Effector memory CD8-positive, alpha-beta T cell (primary cell): ENCODE measurements around the gene CHD2.
"Not testable (repeated sequence)": the region's sequence is repeated elsewhere in the genome, so short reads cannot be mapped to it uniquely, and the experiment has no call there.

Experiments
- ATAC-seq: fragments of 150-1000 bp; cut with Tn5 transposase; replicated peaks from 2 replicates; pipeline ENCODE4 v1.10.0; 2021; ENCODE audit warnings: mild to moderate bottlenecking, moderate library complexity
- DNase-seq, 3 experiments: peaks; one replicate each; pipeline ENCODE4 v3.0.0; 2021
- H3K27ac Mint-ChIP-seq, 2 donors: one replicate each; pipeline ENCODE4 v1.8.0; 2022; ENCODE audit warnings: mild to moderate bottlenecking in 2 of 2, mixed read lengths in 2 of 2, moderate library complexity in 2 of 2
- H3K27me3 Mint-ChIP-seq, 2 donors: one replicate each; pipeline ENCODE4 v1.8.0; 2022; ENCODE audit warnings: mixed read lengths in 2 of 2
- H3K36me3 Mint-ChIP-seq: one replicate; pipeline ENCODE4 v1.8.0; 2022; ENCODE audit warnings: mild to moderate bottlenecking, moderate library complexity, mixed read lengths; ENCODE audit not compliant: insufficient read depth
- H3K4me1 Mint-ChIP-seq, 2 donors: one replicate each; pipeline ENCODE4 v1.8.0; 2022; ENCODE audit warnings: low read depth in 2 of 2, mixed read lengths in 2 of 2
- H3K4me3 Mint-ChIP-seq, 2 donors: one replicate each; pipeline ENCODE4 v1.8.0; 2022; ENCODE audit warnings: mild to moderate bottlenecking in 2 of 2, mixed read lengths in 2 of 2, moderate library complexity in 2 of 2
- H3K9me3 Mint-ChIP-seq, 2 donors: one replicate each; pipeline ENCODE4 v1.8.0; 2022; ENCODE audit warnings: mixed read lengths in 2 of 2

The CHD2 gene

DNA sequence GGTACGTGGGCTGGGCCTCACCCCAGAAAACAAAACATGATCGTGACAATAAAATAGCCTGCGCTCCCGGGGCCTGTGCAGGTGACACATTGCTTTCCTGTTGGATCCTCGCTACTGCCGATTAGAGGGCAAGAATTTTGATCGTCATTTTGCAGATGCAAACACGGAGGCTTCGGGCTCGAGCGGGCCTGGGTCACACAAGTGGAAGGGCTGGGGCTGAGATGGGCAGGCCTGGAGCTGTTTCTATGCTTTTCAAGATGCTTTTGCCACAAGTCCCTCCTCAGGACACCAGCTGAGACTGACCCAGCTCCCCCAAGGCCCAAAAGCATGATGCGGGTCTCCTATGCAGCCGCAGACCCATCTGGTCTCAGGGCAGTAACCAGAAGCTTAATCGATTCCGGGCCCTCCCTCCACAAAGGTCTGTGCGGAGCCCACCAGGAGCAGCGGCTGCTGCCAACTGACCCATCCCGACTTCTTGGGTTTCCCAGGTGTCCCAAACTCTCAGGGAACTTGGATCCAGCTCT lies 158.8 kb downstream of the CHD2 start:
- Mint-ChIP-seq H3K36me3 (peaks cover 3% of the 10 kb centered on the region), H3K4me3 (no peak overlapping the region), H3K9me3 (no peaks in the 10 kb centered on the region), H3K27me3 (peaks cover 29 to 76% of the 10 kb centered on the region in 2 donors), H3K27ac (no peak overlapping the region), H3K4me1 (peaks cover 2 to 8% of the 10 kb centered on the region in 2 donors)
- ATAC-seq (no peak), DNase-seq (no peak)

DNA sequence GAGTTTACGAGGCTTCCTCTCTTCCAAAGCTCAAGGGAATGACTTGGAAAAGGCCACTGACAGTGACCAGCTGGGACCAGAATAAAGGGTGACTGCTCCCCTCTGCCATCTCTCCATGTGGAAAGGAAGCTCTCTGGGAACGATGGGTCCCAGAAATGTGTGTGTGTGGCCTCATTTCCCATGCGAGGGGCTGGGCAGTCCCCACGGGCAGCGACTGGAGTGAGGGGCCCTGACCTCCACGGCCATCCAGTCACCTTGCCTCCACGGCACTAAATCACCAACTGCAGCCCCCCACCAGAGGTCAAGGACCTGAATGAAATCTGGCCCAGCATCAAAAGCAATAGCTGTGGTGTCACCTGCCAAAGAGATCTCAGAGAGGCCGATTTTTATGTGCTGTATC lies 159.3 kb downstream of the CHD2 start:
- no peaks in the 10 kb centered on the region for H3K9me3 Mint-ChIP-seq
- no peak overlapping the region for H3K27ac Mint-ChIP-seq
- DNase-seq (no peak), ATAC-seq (no peak)
- H3K4me1 Mint-ChIP-seq, result peaks cover 2 to 9% of the 10 kb centered on the region in 2 donors
- H3K27me3 Mint-ChIP-seq, result peaks cover 29 to 81% of the 10 kb centered on the region in 2 donors
- H3K4me3 Mint-ChIP-seq, result no peak overlapping the region
- peaks cover 3% of the 10 kb centered on the region for H3K36me3 Mint-ChIP-seq

DNA sequence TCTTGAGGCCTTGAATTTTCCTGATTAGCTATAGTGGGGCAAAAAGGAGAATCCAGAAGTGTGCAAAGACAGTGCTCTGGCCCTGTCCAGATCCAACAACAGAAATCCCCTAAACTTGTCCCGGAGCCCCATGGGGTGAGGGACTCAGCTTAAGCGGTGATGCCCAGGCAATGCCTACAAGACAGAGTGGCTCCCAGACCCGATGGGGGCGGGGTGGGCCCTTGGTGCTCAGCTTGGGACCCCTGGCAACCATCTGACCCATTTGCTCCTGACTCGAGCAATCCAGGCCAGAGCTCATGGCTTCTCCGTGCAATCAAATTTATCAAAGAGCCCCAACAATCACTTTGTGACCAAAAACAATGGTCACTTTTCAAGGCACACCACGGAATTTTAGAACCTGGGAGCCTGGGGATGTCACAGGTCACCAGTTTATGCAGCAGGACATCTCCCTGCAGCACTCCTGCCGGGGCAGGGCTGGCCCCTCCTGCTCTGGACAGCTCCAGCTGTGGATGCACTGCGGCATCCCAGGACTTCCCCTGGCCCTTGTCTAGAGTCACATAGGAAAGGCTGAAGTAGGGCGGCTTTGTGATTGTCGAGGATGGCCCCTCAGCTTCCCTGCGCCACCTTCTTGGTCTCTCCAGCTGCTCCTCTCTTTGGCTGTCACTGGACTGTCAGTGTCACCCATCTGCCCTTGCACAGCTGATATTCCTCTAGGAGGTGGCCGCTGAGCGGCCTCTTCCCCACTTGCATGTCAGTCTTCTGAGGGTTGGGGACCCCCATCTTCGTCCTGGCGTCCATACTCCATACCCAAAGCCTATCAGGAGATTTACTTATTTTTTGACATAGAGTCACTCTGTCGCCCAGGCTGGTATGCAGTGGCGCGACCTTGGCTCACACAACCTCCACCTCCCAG lies 160.5 kb downstream of the CHD2 start:
- peaks cover 3% of the 10 kb centered on the region for H3K36me3 Mint-ChIP-seq
- no peak overlapping the region for H3K4me3 Mint-ChIP-seq
- DNase-seq, result no peak
- H3K27me3 Mint-ChIP-seq, result peaks cover 27 to 85% of the 10 kb centered on the region in 2 donors
- peaks cover 2 to 7% of the 10 kb centered on the region in 2 donors for H3K4me1 Mint-ChIP-seq
- H3K27ac Mint-ChIP-seq, result no peak overlapping the region
- H3K9me3 Mint-ChIP-seq, result no peaks in the 10 kb centered on the region
- no peak for ATAC-seq

DNA sequence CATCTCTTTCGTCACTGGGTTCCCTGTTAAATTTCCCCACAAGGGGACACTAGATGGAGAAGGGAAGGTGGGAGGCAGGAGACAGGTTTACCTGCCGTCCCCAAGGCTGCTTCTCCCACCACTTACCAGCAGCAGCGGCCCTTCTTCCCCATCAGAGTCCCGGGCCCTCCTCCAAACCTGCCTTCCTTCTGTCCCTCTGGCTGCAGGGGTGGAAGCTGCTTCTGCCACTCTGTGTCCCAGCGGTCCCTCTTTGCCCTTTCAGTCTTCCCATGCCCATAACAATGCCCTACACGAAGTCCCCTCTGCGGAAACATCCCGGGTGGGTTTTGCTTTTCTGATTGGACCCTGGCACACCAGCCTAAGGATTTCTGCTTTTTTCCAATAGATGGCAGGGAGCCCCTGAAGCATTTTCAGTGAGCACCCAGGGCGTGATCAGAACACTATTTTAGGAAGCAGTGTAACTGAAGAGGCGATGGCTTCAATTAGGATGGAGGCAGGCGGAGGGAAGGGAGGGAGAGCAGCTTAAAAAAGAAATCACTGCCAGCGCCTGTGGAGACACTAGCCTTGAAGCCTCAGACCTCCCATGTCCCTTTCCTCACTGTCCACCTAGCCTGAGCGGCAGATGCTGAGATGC lies 162.6 kb downstream of the CHD2 start:
- not testable (repeated sequence) for H3K27ac Mint-ChIP-seq, H3K4me1 Mint-ChIP-seq, H3K4me3 Mint-ChIP-seq, H3K36me3 Mint-ChIP-seq, ATAC-seq, DNase-seq, H3K9me3 Mint-ChIP-seq
- H3K27me3 Mint-ChIP-seq, result peaks cover 18 to 74% of the 10 kb centered on the region in 2 donors

DNA sequence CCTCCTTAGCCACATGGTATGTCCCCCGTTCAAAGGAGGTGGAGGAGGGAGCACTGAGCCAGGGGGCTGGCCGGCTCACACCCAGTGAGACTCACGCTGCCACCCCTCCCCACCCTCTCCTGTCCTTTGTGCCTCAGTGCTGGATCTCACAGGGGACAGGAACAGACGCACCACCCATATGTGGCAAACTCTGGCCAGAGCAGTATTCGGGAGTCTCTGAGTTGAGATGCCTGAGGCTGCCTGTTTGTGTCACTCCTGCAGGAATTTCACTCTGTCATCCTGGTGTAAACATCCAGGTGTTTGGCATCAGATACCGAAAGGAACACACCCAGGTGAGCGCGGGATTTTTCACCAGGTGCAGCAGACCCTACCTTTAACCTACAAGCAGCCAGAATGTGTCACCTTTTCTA lies 163.1 kb downstream of the CHD2 start:
- no peak overlapping the region for H3K27ac Mint-ChIP-seq
- H3K4me3 Mint-ChIP-seq, result no peak overlapping the region
- no peaks in the 10 kb centered on the region for H3K36me3 Mint-ChIP-seq
- no peak for DNase-seq
- no peaks in the 10 kb centered on the region for H3K9me3 Mint-ChIP-seq
- peaks cover 18 to 70% of the 10 kb centered on the region in 2 donors for H3K27me3 Mint-ChIP-seq
- H3K4me1 Mint-ChIP-seq, result peaks cover 2 to 7% of the 10 kb centered on the region in 2 donors
- no peak for ATAC-seq

DNA sequence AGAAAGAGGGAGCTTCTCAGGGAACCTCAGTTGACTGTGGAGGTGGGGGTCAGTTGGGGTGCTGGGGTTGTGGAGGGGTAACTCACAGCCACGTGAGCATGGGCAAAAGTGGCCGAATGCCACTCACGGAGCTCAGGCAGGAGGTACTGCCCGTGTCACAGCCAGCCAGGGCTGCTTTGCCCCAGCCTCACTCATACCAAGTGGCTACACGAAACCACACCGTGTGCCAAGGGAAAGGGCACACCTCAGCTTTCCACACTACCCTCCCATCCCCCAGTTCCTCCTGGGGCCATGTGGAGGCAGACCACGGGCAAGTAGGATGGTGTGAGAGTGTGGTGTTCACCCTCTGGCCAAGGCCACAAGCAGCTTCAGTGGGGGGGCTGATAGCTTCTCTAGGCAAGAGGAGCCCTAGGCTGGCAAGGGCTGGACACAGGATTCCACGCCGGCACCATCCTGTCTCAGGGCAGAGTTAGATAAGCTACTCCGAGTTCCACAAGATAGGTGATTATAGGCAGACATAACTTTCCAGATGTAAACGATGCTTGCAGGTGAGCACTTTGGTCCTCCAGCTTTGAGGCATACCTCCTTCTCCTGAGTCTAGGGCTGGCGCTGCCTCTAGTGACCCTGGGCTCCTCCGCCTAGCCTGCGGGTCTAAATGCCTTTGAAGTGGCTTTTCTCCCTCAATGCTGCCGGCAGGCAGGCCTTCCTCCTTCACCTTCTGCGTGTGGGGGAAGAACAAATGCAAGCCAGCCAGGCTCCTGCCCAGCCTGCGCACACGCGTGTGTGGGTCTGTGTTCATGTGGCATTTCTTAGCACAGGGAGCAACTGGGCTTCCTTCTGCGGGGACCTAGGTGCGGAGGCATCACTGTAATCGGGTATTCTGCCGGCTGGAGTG lies 163.9 kb downstream of the CHD2 start:
- H3K27me3 Mint-ChIP-seq, result peaks cover 18 to 62% of the 10 kb centered on the region in 2 donors
- H3K9me3 Mint-ChIP-seq, result no peaks in the 10 kb centered on the region
- ATAC-seq (no peak), DNase-seq (no peak)
- no peak overlapping the region for H3K4me3 Mint-ChIP-seq
- no peaks in the 10 kb centered on the region for H3K36me3 Mint-ChIP-seq
- H3K27ac Mint-ChIP-seq, result no peak overlapping the region
- peaks cover 2 to 7% of the 10 kb centered on the region in 2 donors for H3K4me1 Mint-ChIP-seq

DNA sequence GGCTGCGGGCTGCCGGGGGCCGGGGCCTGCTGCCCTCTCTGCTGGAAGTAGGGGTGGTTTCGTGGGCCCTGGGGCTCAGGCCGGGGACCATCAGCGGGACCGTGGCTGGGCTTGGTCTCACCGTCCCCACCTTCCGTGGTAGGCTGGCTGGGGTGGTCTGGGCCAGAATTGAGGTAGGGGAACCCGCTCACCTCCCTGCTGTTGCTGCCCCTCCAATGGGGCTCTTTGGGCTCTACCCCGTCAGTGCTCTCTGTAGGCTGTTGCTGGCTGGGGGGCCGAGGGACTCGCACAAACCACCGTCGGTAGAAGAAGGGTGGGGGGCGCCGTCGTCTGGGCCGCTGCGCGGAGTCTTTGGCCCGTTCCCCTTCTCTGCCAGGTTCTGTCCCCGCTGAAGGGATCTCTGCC lies 165.5 kb downstream of the CHD2 start:
- Mint-ChIP-seq H3K9me3 (no peaks in the 10 kb centered on the region), H3K27ac (no peak overlapping the region), H3K36me3 (no peaks in the 10 kb centered on the region), H3K27me3 (peaks cover 18 to 69% of the 10 kb centered on the region in 2 donors), H3K4me3 (no peak overlapping the region), H3K4me1 (peaks cover 2 to 7% of the 10 kb centered on the region in 2 donors)
- ATAC-seq (no peak), DNase-seq (no peak)

DNA sequence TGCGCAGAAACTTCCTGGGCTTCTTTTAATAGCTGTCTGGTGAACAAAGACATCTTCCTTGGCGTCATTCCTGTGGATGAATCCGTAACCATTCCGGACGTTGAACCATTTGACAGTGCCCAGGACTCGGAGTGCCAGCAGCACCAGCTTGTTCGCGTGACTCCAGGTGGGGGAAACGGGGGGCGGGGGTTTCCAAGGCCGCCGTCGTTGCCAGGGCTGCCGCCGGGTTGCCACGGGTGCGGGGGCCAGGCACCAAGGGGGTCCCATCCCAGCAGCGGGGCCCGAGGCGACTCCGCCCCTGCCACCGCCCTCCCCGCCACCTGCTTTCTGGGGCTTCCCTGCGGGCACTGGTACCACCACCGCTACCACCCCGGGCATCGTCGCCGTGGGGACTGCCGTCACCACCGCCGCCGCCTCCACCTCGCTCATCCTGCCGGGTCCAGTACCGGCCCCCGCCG lies 166.1 kb downstream of the CHD2 start:
- H3K4me1 Mint-ChIP-seq, result peaks cover 2 to 7% of the 10 kb centered on the region in 2 donors
- H3K36me3 Mint-ChIP-seq, result no peaks in the 10 kb centered on the region
- ATAC-seq (no peak), DNase-seq (no peak)
- H3K9me3 Mint-ChIP-seq, result no peaks in the 10 kb centered on the region
- H3K27me3 Mint-ChIP-seq, result peaks cover 24 to 69% of the 10 kb centered on the region in 2 donors
- H3K4me3 Mint-ChIP-seq, result no peak overlapping the region
- no peak overlapping the region for H3K27ac Mint-ChIP-seq

DNA sequence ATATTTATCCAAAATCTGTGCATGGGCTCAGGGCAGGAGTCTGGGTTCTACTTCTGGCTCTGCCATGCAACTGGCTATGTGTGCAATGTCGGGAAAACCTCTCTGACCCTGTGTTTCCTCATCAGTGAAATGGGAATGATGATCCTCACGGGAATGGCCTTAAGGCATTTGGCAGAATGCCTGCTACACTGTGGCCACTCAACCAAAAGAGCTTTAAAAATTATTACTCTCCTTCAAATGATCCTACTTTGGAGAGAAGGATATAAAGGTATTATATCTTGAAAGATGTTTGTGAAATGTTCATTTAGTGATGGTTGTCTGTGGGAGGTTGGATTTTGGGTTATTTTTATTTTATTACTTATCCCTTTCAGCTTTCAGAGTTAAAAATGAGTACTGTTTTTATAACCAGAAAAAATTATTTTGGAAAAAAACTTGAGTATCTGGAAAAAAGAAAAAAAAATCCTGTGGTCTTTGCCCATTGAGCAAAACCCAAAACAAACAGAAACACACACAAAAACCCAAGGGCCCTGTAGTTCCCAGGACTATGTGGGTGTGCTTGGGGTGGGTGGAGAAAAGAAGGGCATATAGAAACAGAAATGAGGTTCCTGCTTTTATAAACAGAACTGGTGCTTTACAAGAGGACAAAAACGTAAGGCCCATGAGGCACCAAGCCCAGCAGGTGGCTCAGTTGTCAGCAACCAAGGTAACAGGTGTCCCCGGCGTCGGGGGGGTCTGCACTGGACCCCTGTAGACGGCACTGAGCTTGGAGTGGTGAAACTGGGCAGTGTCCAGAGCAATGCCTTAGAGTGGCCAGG lies 166.9 kb downstream of the CHD2 start:
- no peak for ATAC-seq
- H3K4me3 Mint-ChIP-seq, result no peak overlapping the region
- peaks cover 28 to 71% of the 10 kb centered on the region in 2 donors for H3K27me3 Mint-ChIP-seq
- H3K4me1 Mint-ChIP-seq, result peaks cover 6 to 11% of the 10 kb centered on the region in 2 donors
- no peaks in the 10 kb centered on the region for H3K9me3 Mint-ChIP-seq
- no peak overlapping the region for H3K27ac Mint-ChIP-seq
- no peak for DNase-seq
- no peaks in the 10 kb centered on the region for H3K36me3 Mint-ChIP-seq

DNA sequence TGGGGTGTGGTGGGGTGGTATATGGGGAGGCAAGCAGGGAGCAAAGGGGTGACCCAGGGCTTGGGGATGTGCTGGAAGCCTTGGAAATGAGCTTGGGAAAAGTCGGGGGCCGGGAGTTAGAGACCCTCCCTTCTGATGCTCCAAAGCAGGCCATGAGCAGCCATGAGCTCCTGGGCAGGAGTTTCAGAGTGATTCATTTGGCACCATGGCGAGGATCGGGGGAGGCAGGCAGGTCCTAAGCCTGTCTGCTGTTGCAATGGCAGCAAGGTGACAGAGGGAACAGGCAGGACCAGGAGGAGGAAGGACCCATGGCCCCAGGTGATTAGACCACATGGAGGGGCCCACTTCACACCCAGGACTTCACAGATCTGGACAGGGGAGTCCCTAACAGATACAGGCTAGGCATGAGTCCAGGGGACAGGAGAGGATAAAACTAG lies 167.5 kb downstream of the CHD2 start:
- H3K36me3 Mint-ChIP-seq, result no peaks in the 10 kb centered on the region
- no peak overlapping the region for H3K27ac Mint-ChIP-seq
- no peak overlapping the region for H3K4me3 Mint-ChIP-seq

DNA sequence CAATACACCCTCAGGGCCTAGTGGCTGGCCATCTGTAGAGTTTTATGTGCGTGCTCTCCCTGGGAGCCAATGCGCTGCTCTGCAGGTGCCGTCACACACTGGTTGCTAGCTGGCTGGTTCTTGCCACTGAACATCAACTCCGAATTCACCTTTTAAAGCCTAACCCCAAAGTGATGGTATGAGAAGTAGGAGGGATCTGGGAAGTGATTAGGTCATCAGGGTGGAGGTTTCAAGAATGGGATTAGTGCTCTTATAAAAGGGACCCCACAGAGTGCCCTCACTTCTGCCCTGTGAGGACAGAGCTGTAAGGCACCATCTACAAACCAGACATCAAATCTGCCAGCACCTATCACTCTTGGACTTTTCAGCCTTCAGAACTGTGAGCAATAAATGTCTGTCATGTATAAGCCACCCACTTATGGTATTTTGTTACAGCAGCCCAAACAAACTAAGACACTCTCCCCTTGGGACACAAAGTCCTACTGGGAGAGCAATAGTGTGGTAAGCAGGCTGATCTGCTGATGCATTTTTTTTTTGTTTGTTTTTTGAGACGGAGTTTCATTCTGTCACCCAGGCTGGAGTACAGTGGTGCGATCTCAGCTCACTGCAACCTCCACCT lies 168.6 kb downstream of the CHD2 start:
- Mint-ChIP-seq H3K36me3 (no peaks in the 10 kb centered on the region), H3K27ac (no peak overlapping the region), H3K27me3 (peaks cover 33 to 71% of the 10 kb centered on the region in 2 donors), H3K4me3 (no peak overlapping the region), H3K9me3 (no peaks in the 10 kb centered on the region), H3K4me1 (peaks cover 13 to 17% of the 10 kb centered on the region in 2 donors)
- DNase-seq (no peak), ATAC-seq (no peak)

More for the DNA sequence above, 167.5 kb downstream of the CHD2 start:
- H3K9me3 Mint-ChIP-seq, result no peaks in the 10 kb centered on the region
- peaks cover 28 to 71% of the 10 kb centered on the region in 2 donors for H3K27me3 Mint-ChIP-seq
- ATAC-seq (no peak), DNase-seq (no peak)
- H3K4me1 Mint-ChIP-seq, result peaks cover 11 to 15% of the 10 kb centered on the region in 2 donors

DNA sequence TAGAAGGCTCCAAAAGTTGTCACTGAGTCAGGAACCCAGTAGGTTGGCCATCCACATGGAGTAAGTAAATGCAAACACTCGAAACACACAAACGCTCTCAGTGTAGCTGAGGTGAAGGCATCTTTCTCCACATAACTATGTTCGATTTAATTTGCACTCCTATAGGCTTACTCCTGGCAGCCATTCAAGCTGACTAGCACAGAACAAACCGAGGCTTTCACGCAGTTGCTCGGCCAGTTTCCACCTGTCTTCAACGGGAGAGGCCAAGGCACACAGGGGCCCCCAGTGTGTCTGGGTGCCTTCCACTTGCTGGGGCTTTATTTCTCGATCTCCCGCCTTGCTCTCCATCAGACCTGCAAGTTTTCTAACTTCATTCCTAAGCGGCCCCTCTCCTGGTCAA lies 170.0 kb downstream of the CHD2 start:
- DNase-seq (no peak), ATAC-seq (no peak)
- Mint-ChIP-seq H3K27ac (no peak overlapping the region), H3K4me1 (peaks cover 13 to 15% of the 10 kb centered on the region in 2 donors), H3K4me3 (no peak overlapping the region), H3K9me3 (no peaks in the 10 kb centered on the region), H3K27me3 (peaks cover 47 to 71% of the 10 kb centered on the region in 2 donors), H3K36me3 (no peaks in the 10 kb centered on the region)
